ES-I3 (cell line): ENCODE measurements around the gene MYMK.

Experiments
- H3K36me3 ChIP-seq: 2 replicates; pipeline ENCODE4 v1.6.1; 2013; ENCODE audit warnings: mild to moderate bottlenecking, low read length, control low read depth, moderate library complexity; ENCODE audit not compliant: insufficient read depth
- H3K4me1 ChIP-seq: 2 replicates; pipeline ENCODE4 v1.6.1; 2013; ENCODE audit warnings: mild to moderate bottlenecking, control low read depth, low read length; ENCODE audit not compliant: insufficient read depth
- H3K9ac ChIP-seq: 2 replicates; pipeline ENCODE4 v1.6.1; 2013; ENCODE audit warnings: low read depth, mild to moderate bottlenecking, low read length, moderate library complexity
- H3K9me3 ChIP-seq: 2 replicates; pipeline ENCODE4 v1.6.1; 2013; ENCODE audit warnings: mild to moderate bottlenecking, low read length, moderate library complexity; ENCODE audit not compliant: control insufficient read depth, insufficient read depth

MYMK gene

GRCh38 chr9:133523106-133523505 is 1.7 kb downstream of the MYMK start:
- H3K9me3 ChIP-seq: no peaks in the 10 kb centered on the region
- H3K9ac ChIP-seq: no peak overlapping the region
- H3K4me1 ChIP-seq: peaks cover 22% of the 10 kb centered on the region
- H3K36me3 ChIP-seq: no peaks in the 10 kb centered on the region

- Histone ChIP-seq H3K4me1 (peaks cover 15% of the 10 kb centered on the region), H3K9ac (no peak overlapping the region), H3K9me3 (no peaks in the 10 kb centered on the region), H3K36me3 (no peaks in the 10 kb centered on the region)
Measured at GRCh38 chr9:133522073-133522910, 2.5 kb downstream of the MYMK start.

GRCh38 chr9:133521122-133522072 is 3.4 kb downstream of the MYMK start:
- H3K4me1 ChIP-seq: peaks cover 8% of the 10 kb centered on the region
- H3K9me3 ChIP-seq: no peaks in the 10 kb centered on the region
- no peaks in the 10 kb centered on the region for H3K36me3 ChIP-seq
- no peak overlapping the region for H3K9ac ChIP-seq

DNA sequence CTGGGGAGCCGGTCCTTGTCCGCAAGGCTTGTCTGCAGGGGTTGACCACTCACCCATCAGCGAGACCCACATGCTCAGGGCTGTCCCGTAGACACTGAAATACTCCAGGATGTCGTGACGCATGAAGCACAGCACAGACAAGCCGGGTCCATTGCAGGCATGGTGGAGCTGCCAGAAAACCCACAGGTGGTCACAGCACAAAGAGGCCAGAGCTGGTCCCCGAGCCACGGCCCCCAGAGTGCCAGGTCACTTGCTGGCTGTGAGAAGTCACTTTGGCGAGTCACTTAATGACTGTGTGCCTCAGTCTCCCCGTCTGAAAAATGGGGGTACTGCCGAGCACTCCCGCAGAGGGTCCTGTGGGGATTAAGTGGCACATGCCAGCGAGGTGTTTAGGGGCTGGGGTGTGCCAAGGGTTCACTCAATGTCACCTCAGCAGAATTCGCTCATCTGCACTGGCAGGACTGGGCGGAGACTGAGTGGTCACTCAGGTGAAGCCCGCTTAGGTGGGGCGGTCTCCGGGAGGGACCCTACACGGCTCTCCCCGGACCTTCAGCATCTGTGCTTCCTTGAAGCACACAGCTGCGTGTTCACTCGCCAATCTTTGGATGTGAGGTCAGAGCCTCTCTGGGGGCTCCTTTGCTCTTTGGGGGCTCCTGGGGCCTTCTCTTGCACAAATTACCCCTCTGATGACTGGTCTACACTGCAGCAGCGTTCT is 4.5 kb downstream of the MYMK start:
- Histone ChIP-seq H3K9ac (no peak overlapping the region), H3K9me3 (no peaks in the 10 kb centered on the region), H3K4me1 (no peaks in the 10 kb centered on the region)

GRCh38 chr9:133519693-133520092 is 5.1 kb downstream of the MYMK start:
- no peaks in the 10 kb centered on the region for H3K36me3 ChIP-seq
- no peak overlapping the region for H3K9ac ChIP-seq
- no peaks in the 10 kb centered on the region for H3K9me3 ChIP-seq
- H3K4me1 ChIP-seq: no peaks in the 10 kb centered on the region

More for the DNA sequence above, 4.5 kb downstream of the MYMK start:
- H3K36me3 ChIP-seq: no peaks in the 10 kb centered on the region

DNA sequence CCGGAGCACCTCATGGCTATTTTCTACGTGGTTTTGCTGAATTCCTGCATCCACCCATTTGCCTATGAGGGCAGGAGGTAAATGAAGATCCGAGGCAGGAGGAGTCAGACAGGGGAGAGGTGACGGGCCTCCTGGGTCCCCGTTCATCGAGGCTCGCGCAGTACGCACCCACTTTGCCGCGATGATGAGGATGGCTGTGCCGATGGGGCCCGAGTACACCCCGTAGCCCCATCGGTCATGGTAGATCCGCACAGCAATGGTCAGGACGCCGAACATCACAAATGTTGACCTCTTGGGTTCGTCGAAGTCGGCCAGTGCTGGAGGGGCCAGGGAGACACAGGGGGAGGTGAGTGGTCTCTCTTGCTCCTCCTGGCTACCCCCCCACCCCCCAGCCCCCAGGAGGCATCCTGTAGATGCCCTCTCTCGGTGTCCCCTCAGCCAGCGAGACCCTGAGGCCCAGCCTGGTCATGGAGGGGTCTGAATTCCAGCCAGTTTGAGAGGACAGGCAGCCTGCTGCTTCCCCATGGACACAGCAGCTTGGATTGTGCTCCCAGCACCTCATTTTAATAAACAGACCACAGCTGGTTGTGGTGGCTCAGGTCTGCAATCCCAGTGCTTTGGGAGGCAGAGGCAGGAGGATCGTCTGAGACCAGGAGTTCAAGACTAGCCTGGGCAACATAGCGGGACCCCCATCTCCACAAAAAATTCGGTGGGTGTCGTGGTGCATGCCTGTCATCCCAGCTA is 5.9 kb downstream of the MYMK start:
- Histone ChIP-seq H3K36me3 (no peaks in the 10 kb centered on the region), H3K9me3 (no peaks in the 10 kb centered on the region), H3K4me1 (no peaks in the 10 kb centered on the region), H3K9ac (no peak overlapping the region)

- H3K36me3 ChIP-seq: no peaks in the 10 kb centered on the region
- no peaks in the 10 kb centered on the region for H3K4me1 ChIP-seq
- H3K9me3 ChIP-seq: no peaks in the 10 kb centered on the region
- no peak overlapping the region for H3K9ac ChIP-seq
Measured at GRCh38 chr9:133518200-133518599, 6.6 kb downstream of the MYMK start.

GRCh38 chr9:133517711-133518110 is 7.0 kb downstream of the MYMK start:
- Histone ChIP-seq H3K4me1 (no peaks in the 10 kb centered on the region), H3K9ac (no peak overlapping the region), H3K36me3 (no peaks in the 10 kb centered on the region), H3K9me3 (no peaks in the 10 kb centered on the region)

- no peaks in the 10 kb centered on the region for H3K4me1 ChIP-seq
- no peak overlapping the region for H3K9ac ChIP-seq
- no peaks in the 10 kb centered on the region for H3K9me3 ChIP-seq
- H3K36me3 ChIP-seq: no peaks in the 10 kb centered on the region
Measured at GRCh38 chr9:133516961-133517350, 7.8 kb downstream of the MYMK start.

DNA sequence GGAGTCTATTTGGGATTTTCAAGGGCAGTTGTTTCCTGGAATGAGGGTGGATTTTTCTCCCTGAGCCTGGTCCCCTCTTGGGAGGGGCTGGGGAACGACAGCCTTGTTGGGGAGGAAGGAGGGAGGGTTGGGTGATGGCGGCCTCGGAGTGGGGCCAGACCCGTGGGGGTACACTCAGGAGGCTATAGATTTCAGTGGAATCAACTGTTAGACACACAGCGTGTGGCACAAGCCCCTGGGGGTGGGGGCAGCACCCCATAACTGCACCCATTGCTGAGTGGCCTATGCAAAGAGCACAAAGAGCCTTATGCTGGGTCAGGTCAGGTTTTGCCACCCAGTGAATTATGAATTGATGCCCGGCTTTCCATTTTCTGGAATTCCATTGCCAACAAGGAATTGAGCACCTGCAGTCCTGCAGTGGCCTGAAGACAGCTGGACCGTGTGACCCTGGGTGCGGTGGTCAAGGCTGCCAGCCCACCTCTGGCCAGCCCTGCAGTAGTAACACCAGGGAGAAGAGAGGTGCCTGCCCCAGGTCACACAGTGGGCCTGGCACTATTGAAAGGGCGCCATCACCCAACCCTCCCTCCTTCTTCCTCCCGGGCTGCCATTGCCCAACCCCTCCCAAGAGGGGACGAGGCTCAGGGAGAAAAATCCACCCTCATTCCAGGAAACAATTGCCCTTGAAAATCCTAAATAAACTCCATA is 8.4 kb downstream of the MYMK start:
- Histone ChIP-seq H3K9me3 (no peaks in the 10 kb centered on the region), H3K4me1 (no peaks in the 10 kb centered on the region), H3K36me3 (no peaks in the 10 kb centered on the region), H3K9ac (no peak overlapping the region)

GRCh38 chr9:133515615-133516255 is 9.0 kb downstream of the MYMK start:
- no peaks in the 10 kb centered on the region for H3K36me3 ChIP-seq
- H3K9ac ChIP-seq: no peak overlapping the region
- no peaks in the 10 kb centered on the region for H3K9me3 ChIP-seq
- H3K4me1 ChIP-seq: no peaks in the 10 kb centered on the region

GRCh38 chr9:133515240-133515610 is 9.5 kb downstream of the MYMK start:
- Histone ChIP-seq H3K36me3 (no peaks in the 10 kb centered on the region), H3K9ac (no peak overlapping the region), H3K4me1 (no peaks in the 10 kb centered on the region), H3K9me3 (no peaks in the 10 kb centered on the region)
